Osteocyte (in vitro differentiated cells): ENCODE measurements around the gene ZCCHC24. TPM values are rescaled to one million over a fixed set of nuclear protein-coding genes. Genes with fewer than 3 reads are reported as not detected.

ENCODE experiments used
- DNase-seq: peaks from one replicate; pipeline ENCODE4 v3.0.0; 2021; ENCODE audit warnings: mixed read lengths; ENCODE audit not compliant: unreplicated experiment; ENCODE audit errors: extremely low spot score
- H3K27ac Mint-ChIP-seq: one replicate; pipeline ENCODE4 v1.8.0; 2021; ENCODE audit warnings: mild to moderate bottlenecking, mixed read lengths; ENCODE audit not compliant: unreplicated experiment
- H3K27me3 Mint-ChIP-seq: one replicate; pipeline ENCODE4 v1.8.0; 2021; ENCODE audit warnings: mixed read lengths; ENCODE audit not compliant: unreplicated experiment
- H3K36me3 Mint-ChIP-seq: one replicate; pipeline ENCODE4 v1.8.0; 2021; ENCODE audit warnings: mixed read lengths; ENCODE audit not compliant: unreplicated experiment
- H3K4me1 Mint-ChIP-seq: one replicate; pipeline ENCODE4 v1.8.0; 2021; ENCODE audit warnings: mixed read lengths; ENCODE audit not compliant: unreplicated experiment
- H3K4me3 Mint-ChIP-seq: one replicate; pipeline ENCODE4 v1.8.0; 2021; ENCODE audit warnings: mild to moderate bottlenecking, moderate library complexity, mixed read lengths; ENCODE audit not compliant: unreplicated experiment
- H3K9me3 Mint-ChIP-seq: one replicate; pipeline ENCODE4 v1.8.0; 2021; ENCODE audit warnings: mixed read lengths; ENCODE audit not compliant: unreplicated experiment
- total RNA-seq: library from RNA; stranded (reverse); gene quantifications from 2 replicates; pipeline ENCODE4 v1.2.1, GENCODE V29; 2021
- TF ChIP-seq, protein P1 (sequence below): fragments of 200-600 bp; sonication (generic); IDR thresholded peaks from 2 replicates; pipeline ENCODE4 v1.5.0; 2021; ENCODE audit warnings: antibody characterized with exemption, mild to moderate bottlenecking, moderate library complexity

The ZCCHC24 gene
- total RNA-seq, 1 donor from 2014 or later = 88.3 TPM

DNA sequence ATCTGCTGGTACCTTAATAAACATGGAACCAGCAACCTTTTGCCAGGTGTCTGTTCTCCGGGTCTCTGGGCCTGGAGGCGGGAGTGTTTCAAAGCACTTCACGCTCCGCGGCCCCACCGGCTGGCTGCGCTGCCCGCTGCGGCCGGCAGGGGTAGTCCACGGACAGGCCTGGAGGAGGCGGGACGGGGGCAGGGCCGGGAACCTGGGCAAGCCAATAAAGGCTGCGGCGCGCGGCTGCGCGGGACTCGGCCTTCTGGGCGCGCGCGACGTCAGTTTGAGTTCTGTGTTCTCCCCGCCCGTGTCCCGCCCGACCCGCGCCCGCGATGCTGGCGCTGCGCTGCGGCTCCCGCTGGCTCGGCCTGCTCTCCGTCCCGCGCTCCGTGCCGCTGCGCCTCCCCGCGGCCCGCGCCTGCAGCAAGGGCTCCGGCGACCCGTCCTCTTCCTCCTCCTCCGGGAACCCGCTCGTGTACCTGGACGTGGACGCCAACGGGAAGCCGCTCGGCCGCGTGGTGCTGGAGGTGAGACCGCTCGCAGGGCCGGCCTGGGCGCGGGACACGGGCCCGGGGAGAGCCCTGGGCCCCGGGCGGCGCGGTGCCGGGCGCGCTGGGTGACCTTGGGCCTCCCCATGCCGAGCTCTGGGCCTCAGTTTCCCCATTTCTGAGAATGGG, 98.1 kb downstream of the ZCCHC24 start, which contains the start of gene PPIF:
Gene PPIF, plus strand, starts transcription at position 244 of the 668 bp plus-strand sequence. Its CDS starts 80 bp downstream, at position 324.
- peak; percentile 98 for DNase-seq
- Mint-ChIP-seq H3K36me3 (peaks cover 10% of the 10 kb centered on the region), H3K9me3 (no peaks in the 10 kb centered on the region), H3K4me1 (peaks cover 20% of the 10 kb centered on the region), H3K27ac (peak within 1 kb of the TSS; percentile 81), H3K27me3 (no peaks in the 10 kb centered on the region), H3K4me3 (peak within 1 kb of the TSS; percentile 77)
- TF ChIP-seq, protein P1, sequence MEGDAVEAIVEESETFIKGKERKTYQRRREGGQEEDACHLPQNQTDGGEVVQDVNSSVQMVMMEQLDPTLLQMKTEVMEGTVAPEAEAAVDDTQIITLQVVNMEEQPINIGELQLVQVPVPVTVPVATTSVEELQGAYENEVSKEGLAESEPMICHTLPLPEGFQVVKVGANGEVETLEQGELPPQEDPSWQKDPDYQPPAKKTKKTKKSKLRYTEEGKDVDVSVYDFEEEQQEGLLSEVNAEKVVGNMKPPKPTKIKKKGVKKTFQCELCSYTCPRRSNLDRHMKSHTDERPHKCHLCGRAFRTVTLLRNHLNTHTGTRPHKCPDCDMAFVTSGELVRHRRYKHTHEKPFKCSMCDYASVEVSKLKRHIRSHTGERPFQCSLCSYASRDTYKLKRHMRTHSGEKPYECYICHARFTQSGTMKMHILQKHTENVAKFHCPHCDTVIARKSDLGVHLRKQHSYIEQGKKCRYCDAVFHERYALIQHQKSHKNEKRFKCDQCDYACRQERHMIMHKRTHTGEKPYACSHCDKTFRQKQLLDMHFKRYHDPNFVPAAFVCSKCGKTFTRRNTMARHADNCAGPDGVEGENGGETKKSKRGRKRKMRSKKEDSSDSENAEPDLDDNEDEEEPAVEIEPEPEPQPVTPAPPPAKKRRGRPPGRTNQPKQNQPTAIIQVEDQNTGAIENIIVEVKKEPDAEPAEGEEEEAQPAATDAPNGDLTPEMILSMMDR = peak; percentile 96

DNA sequence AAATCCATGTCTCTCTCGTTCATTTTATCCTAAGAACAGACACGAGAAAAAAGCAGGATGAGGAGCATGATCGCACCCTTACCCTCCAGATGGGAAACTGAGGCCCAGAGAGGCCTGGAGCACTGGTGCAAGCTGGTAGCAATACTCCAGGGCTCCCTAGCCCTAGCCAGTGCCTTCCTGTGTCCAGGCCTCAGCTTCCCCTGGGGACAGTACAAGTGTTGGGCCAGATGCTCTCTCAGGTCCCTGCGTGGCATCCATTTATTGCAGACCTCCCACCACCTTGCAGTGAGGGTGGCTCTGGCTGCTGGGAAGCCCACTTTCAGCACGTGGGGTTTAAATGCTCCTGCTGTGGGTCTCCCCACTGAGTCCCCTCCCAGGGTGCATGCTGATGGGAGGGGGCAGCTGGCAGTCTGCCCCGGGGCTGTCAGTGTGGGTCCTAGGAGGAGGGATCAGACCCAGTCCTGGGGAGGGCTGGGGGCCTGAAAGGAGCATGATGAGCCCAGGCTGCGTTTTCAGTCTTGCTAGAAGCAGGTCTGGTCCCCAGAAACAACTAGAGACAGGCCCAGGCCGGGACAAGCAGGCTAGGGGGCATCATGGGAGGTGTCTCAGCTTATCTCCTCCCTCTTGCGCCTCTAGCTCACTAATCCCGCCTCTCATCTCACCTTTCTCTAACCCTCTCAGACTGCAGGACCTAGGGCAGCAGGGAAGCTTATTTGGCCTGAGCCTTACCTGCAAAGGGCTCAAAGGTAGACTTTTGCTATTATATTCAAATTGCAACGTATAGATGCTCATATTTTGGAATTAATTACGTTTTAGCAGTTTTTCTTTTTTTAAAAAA, 98.8 kb downstream of the ZCCHC24 start:
- Mint-ChIP-seq H3K4me3 (no peak overlapping the region), H3K27ac (no peak overlapping the region), H3K4me1 (peaks cover 20% of the 10 kb centered on the region), H3K9me3 (no peaks in the 10 kb centered on the region), H3K36me3 (peaks cover 7% of the 10 kb centered on the region), H3K27me3 (no peaks in the 10 kb centered on the region)
- DNase-seq = peak; percentile 67
- TF ChIP-seq, protein P1 = no peak

DNA sequence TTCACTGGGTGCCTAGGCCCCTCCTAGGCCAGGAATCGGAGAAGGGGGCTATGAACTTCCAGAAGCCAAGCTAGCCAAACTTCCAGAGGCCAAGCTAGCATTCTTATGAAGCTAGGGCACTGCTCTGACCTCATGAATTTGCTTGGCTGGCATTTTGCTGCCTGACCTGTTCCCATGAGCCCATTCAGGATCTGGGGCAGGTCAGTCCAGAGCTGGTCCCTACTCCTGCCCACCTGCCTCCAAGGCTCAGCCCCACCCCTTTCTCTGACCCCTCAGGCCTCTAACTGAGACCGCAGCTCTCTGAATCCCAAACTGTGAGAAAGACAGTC, 99.4 kb downstream of the ZCCHC24 start:
- TF ChIP-seq, protein P1 = no peak
- DNase-seq = peak; percentile 64
- no peak overlapping the region for H3K4me3 Mint-ChIP-seq

DNA sequence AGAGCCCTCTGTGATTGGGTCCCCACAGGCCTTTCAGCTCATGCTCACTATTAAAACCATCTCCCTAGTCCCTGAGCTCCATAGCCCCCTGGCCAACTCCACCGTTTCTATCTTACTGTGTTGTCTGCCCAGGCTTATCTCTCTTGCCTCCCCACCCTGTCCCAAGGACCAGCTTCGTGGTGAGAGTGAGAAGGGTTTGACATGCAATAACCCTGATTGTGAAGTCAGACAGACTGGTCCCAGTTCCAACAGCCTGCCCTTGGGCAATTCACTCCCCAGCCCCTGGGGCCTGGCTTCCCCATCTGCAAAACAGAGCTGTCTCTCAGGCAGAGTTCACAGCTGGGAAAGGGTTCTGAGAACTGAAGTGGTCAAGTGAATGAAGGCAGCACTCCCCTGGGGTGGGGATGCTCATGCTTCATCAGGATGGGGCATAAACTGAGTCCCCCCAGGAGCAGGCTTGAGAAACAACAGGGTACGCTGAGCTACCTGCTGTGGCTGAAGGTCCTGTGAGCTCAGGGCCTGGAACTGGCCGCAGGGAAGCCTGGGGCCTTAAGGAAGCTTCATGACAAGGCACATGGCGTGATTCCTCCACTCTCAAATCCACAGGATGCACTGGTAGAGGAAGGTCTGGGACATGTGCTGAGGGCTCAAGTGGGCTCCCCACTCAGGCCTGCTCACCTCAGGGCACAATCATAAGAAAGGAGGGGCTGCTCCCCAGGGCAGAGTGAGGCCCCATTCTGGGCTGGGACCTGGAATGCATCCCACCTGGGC, 100.0 kb downstream of the ZCCHC24 start:
- H3K4me3 Mint-ChIP-seq = no peak overlapping the region
- TF ChIP-seq, protein P1 = no peak
- DNase-seq = no peak
- peaks cover 20% of the 10 kb centered on the region for H3K4me1 Mint-ChIP-seq
- H3K9me3 Mint-ChIP-seq = no peaks in the 10 kb centered on the region
- no peaks in the 10 kb centered on the region for H3K27me3 Mint-ChIP-seq
- no peak overlapping the region for H3K27ac Mint-ChIP-seq
- H3K36me3 Mint-ChIP-seq = peaks cover 7% of the 10 kb centered on the region

More for the DNA sequence above, 99.4 kb downstream of the ZCCHC24 start:
- peaks cover 7% of the 10 kb centered on the region for H3K36me3 Mint-ChIP-seq
- no peak overlapping the region for H3K27ac Mint-ChIP-seq
- peaks cover 20% of the 10 kb centered on the region for H3K4me1 Mint-ChIP-seq
- no peaks in the 10 kb centered on the region for H3K9me3 Mint-ChIP-seq
- no peaks in the 10 kb centered on the region for H3K27me3 Mint-ChIP-seq
